Kidney (tissue), 14 donors: ENCODE data around the gene FARS2. TPM values are rescaled to one million over a fixed set of nuclear protein-coding genes. Genes with fewer than 3 reads are reported as not detected.

Experiments used
- DNase-seq, 5 donors: peaks; one replicate each; pipeline ENCODE4 v3.0.0-alpha.2; 2013 to 2020
- FAIRE-seq: peaks from 2 replicates; lab custom pipeline; 2012; peaks lifted over from hg19 to GRCh38; lab: Jason Lieb, UNC
- H3K27ac ChIP-seq, 2 donors: one replicate each; pipeline ENCODE4 v1.7.0; 2013; ENCODE audit warnings: low read depth in 2 of 2, low read length in 2 of 2, inconsistent platforms in 1 of 2
- H3K27me3 ChIP-seq: one replicate; pipeline ENCODE4 v1.7.1; 2013; ENCODE audit warnings: low read length, inconsistent platforms; ENCODE audit not compliant: control insufficient read depth, insufficient read depth
- H3K36me3 ChIP-seq, 3 donors: one replicate each; pipeline versions ENCODE4 v1.7.0 to v1.7.1; 2013; ENCODE audit warnings: low read length in 3 of 3, control low read depth in 1 of 3, inconsistent platforms in 1 of 3; ENCODE audit not compliant: insufficient read depth in 3 of 3, control insufficient read depth in 2 of 3
- H3K4me1 ChIP-seq, 3 donors: one replicate each; pipeline versions ENCODE4 v1.7.0 to v1.7.1; 2013; ENCODE audit warnings: low read length in 3 of 3, inconsistent platforms in 1 of 3, low read depth in 1 of 3; ENCODE audit not compliant: control insufficient read depth in 2 of 3, insufficient read depth in 2 of 3
- H3K4me3 ChIP-seq, 3 donors: one replicate each; pipeline versions ENCODE4 v1.7.0 to v1.8.1; 2013; ENCODE audit warnings: low read length in 3 of 3, control low read depth in 1 of 3, inconsistent platforms in 1 of 3
- H3K9ac ChIP-seq, 3 donors: one replicate each; pipeline versions ENCODE4 v1.7.0 to v1.7.1; 2013; ENCODE audit warnings: low read length in 3 of 3, control low read depth in 1 of 3, inconsistent platforms in 1 of 3
- H3K9me3 ChIP-seq, 3 donors: one replicate each; pipeline versions ENCODE4 v1.7.0 to v1.7.1; 2013; ENCODE audit warnings: low read length in 3 of 3, control low read depth in 1 of 3, inconsistent platforms in 1 of 3; ENCODE audit not compliant: control insufficient read depth in 2 of 3, insufficient read depth in 1 of 3
- intact Hi-C: fragments of 100-400 bp; cut with DNase I; formaldehyde crosslinking; loops from one replicate; pipeline ENCODE4 v1.11.1; 2022
- polyA plus RNA-seq: library from polyadenylated mRNA; stranded (reverse); fragments of 350-450 nt; fragmentation: Illumina TruSeq; extraction: RNeasy Lipid Tissue Mini Kit (QIAGEN cat#74804); gene quantifications from one replicate; pipeline ENCODE4 v1.2.3, GENCODE V29; 2014; ENCODE audit warnings: low read depth, low replicate concordance; ENCODE audit not compliant: insufficient read depth
- total RNA-seq: library from RNA; stranded (reverse); fragmentation: NEBNext Ultra II Directional; extraction: Animal tissue kit (Norgen Biotek cat#: 25700); gene quantifications from one replicate; pipeline ENCODE4 v1.2.1, GENCODE V29; 2021
- TF ChIP-seq, protein P1 (sequence below): IDR thresholded peaks from 3 replicates; pipeline ENCODE4 v1.5.1; 2012; ENCODE audit warnings: mild to moderate bottlenecking, moderate library complexity, borderline replicate concordance; ENCODE audit not compliant: insufficient read depth; ENCODE audit errors: extremely low read depth
- donor health status: control.
- donor health status: control.
- donor health status: control.
- donor health status: control.
- donor health status: control.
- donor health status: DM: yes; HTN: yes; CAD: no.
- donor health status: Normal renal cell carcinoma (clear cell type).

The FARS2 gene
- total and polyA plus RNA-seq, 2 donors from 2014 or later: 22.1 to 24.8 TPM

DNA sequence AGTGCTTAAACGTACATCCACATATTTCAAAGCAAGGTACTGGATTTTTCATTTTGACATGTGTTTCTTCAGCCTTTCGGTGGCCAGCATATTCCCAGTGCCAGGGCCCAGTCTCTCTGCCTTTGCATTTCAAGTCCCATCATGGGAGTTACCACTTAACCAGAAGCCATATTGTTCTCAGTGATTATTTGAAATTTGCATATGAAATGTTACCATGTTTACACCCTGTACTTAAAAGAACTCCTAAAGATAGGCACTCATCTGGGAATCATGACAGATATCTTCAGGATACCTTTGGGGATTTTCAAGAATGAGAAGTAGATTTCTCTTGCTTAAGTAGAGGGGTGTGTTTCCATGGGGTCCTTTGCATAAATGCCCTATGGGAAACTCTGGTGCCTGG is 377.9 kb downstream of the FARS2 start:
- H3K4me3 ChIP-seq: no peak overlapping the region
- FAIRE-seq (no peak), DNase-seq (no peak)
- TF ChIP-seq, protein P1, sequence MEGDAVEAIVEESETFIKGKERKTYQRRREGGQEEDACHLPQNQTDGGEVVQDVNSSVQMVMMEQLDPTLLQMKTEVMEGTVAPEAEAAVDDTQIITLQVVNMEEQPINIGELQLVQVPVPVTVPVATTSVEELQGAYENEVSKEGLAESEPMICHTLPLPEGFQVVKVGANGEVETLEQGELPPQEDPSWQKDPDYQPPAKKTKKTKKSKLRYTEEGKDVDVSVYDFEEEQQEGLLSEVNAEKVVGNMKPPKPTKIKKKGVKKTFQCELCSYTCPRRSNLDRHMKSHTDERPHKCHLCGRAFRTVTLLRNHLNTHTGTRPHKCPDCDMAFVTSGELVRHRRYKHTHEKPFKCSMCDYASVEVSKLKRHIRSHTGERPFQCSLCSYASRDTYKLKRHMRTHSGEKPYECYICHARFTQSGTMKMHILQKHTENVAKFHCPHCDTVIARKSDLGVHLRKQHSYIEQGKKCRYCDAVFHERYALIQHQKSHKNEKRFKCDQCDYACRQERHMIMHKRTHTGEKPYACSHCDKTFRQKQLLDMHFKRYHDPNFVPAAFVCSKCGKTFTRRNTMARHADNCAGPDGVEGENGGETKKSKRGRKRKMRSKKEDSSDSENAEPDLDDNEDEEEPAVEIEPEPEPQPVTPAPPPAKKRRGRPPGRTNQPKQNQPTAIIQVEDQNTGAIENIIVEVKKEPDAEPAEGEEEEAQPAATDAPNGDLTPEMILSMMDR: no peak
- no peak overlapping the region for H3K27ac ChIP-seq
- no peak overlapping the region for H3K9ac ChIP-seq
- no peaks in the 10 kb centered on the region for H3K4me1 ChIP-seq
- intact Hi-C loops: no loop called here
- H3K9me3 ChIP-seq: peaks cover 0 to 10% (median 0%) of the 10 kb centered on the region in 3 donors
- no peaks in the 10 kb centered on the region for H3K36me3 ChIP-seq
- H3K27me3 ChIP-seq: no peaks in the 10 kb centered on the region

- TF ChIP-seq, protein P1: no peak
- Histone ChIP-seq H3K9ac (no peak overlapping the region), H3K27me3 (no peaks in the 10 kb centered on the region), H3K36me3 (no peaks in the 10 kb centered on the region), H3K27ac (no peak overlapping the region), H3K9me3 (peaks cover 0 to 10% (median 0%) of the 10 kb centered on the region in 3 donors), H3K4me3 (no peak overlapping the region), H3K4me1 (no peaks in the 10 kb centered on the region)
- DNase-seq (no peak), FAIRE-seq (no peak)
- intact Hi-C loops: no loop called here
Measured at GRCh38 chr6:5640614-5641013, 379.3 kb downstream of the FARS2 start.

DNA sequence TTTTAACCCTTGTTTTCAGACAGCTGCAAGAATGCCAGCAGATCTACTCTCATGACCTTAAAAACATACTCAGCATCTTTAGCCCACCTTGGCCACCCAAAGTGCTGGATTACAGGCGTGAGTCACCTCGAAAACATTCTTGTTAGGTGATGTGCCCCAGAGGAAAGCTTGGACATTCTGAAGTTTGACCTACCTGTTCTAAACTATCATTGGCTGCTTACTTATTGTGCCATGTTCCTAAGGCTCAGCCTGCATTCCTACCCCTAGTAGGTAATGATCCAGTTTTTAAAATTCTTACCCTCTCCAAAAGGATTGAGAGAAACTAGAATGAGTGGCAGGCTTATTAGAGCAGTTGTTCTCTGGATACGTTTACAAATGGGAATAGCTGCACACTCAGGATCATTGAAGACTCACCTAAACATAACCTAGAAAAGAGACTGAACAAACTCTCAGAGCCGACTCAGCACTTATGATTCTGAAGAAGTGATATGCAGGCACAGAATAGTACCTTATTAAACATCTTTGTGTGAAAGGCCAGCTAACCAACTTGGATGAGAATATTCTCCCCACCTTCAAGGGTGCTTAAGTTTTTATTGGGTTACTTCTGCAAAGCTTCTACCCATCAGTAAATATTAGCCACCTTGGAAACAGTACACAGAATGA is 383.3 kb downstream of the FARS2 start:
- H3K27me3 ChIP-seq: no peaks in the 10 kb centered on the region
- no peak overlapping the region for H3K27ac ChIP-seq
- FAIRE-seq (no peak), DNase-seq (no peak)
- TF ChIP-seq, protein P1: no peak
- intact Hi-C loops: no loop called here
- H3K9ac ChIP-seq: no peak overlapping the region
- no peak overlapping the region for H3K4me3 ChIP-seq
- H3K36me3 ChIP-seq: no peaks in the 10 kb centered on the region
- no peaks in the 10 kb centered on the region for H3K4me1 ChIP-seq
- H3K9me3 ChIP-seq: peaks cover 0 to 10% (median 0%) of the 10 kb centered on the region in 3 donors
